IMR-90 (cell line): Measurements from ENCODE around the gene SMAP1. TPM values are rescaled to one million over a fixed set of nuclear protein-coding genes. Genes with fewer than 3 reads are reported as not detected.

Source experiments
- ATAC-seq: fragments of 200-7000 bp; cut with Tn5 transposase; 2 replicates; pipeline ENCODE4 v1.9.1; 2020; ENCODE audit warnings: low read depth, mild to moderate bottlenecking, moderate library complexity
- BruUV-seq: library from RNA; stranded (reverse); fragments of 400-500 nt; replicated peaks from 2 replicates; lab custom pipeline; 2021; lab: Mats Ljungman, UMichigan
- CTCF ChIA-PET: fragments of 300-600 bp; formaldehyde crosslinking; extraction: SDS; loops from one replicate; lab custom pipeline; 2021; ENCODE audit warnings: antibody characterized with exemption; lab: Yijun Ruan, JAX
- POLR2A ChIA-PET: fragments of 300-600 bp; sonication (Branson Sonifier 250); formaldehyde crosslinking; loops from one replicate; lab custom pipeline; 2022; ENCODE audit warnings: antibody characterized with exemption; ENCODE audit not compliant: unreplicated experiment; lab: Charles Lee
- DNase-seq: peaks from one replicate; pipeline ENCODE4 v3.0.0; 2013
- H2AFZ ChIP-seq: replicated peaks from 2 replicates; pipeline ENCODE3; 2013; ENCODE audit warnings: low read length, mild to moderate bottlenecking; ENCODE audit not compliant: poor library complexity
- H2AK5ac ChIP-seq: 2 replicates; pipeline ENCODE4 v1.6.1; 2013; ENCODE audit warnings: low read depth, low read length, inconsistent platforms
- H2AK9ac ChIP-seq: replicated peaks from 2 replicates; pipeline ENCODE3; 2013; ENCODE audit warnings: mild to moderate bottlenecking, low read depth, low read length, moderate library complexity; ENCODE audit not compliant: poor library complexity
- H2BK120ac ChIP-seq: 2 replicates; pipeline ENCODE4 v1.6.1; 2013; ENCODE audit warnings: low read depth, low read length, inconsistent platforms
- H2BK15ac ChIP-seq: 3 replicates; pipeline ENCODE4 v1.6.1; 2013; ENCODE audit warnings: low read depth, low read length, inconsistent platforms
- H2BK20ac ChIP-seq: 2 replicates; pipeline ENCODE4 v1.6.1; 2013; ENCODE audit warnings: low read depth, mild to moderate bottlenecking, inconsistent platforms, low read length, moderate library complexity
- H2BK5ac ChIP-seq: 2 replicates; pipeline ENCODE4 v1.6.1; 2013; ENCODE audit warnings: mild to moderate bottlenecking, low read depth, low read length, inconsistent platforms; ENCODE audit not compliant: poor library complexity, severe bottlenecking
- H3K14ac ChIP-seq: replicated peaks from 2 replicates; pipeline ENCODE4 v1.6.1; 2013; ENCODE audit warnings: low read depth, low read length, inconsistent platforms
- H3K18ac ChIP-seq: 2 replicates; pipeline ENCODE4 v1.6.1; 2013; ENCODE audit warnings: low read depth, low read length, control low read depth
- H3K23ac ChIP-seq: 2 replicates; pipeline ENCODE4 v1.6.1; 2013; ENCODE audit warnings: low read depth, low read length, inconsistent platforms
- H3K27ac ChIP-seq: 2 replicates; pipeline ENCODE4 v1.5.1; 2013; ENCODE audit warnings: mild to moderate bottlenecking, control low read depth, low read length; ENCODE audit not compliant: insufficient read depth
- H3K27me3 ChIP-seq: 2 replicates; pipeline ENCODE4 v1.6.1; 2013; ENCODE audit warnings: low read length; ENCODE audit not compliant: control insufficient read depth, insufficient read depth
- H3K36me3 ChIP-seq: 2 replicates; pipeline ENCODE4 v1.6.1; 2013; ENCODE audit warnings: low read length, mixed read lengths; ENCODE audit not compliant: control insufficient read depth, insufficient read depth
- H3K4ac ChIP-seq: 2 replicates; pipeline ENCODE4 v1.6.1; 2013; ENCODE audit warnings: low read depth, low read length, inconsistent platforms
- H3K4me1 ChIP-seq: 2 replicates; pipeline ENCODE4 v1.6.1; 2013; ENCODE audit warnings: low read length, mixed read lengths; ENCODE audit not compliant: control insufficient read depth, insufficient read depth
- H3K4me2 ChIP-seq: 2 replicates; pipeline ENCODE4 v1.6.1; 2013; ENCODE audit warnings: low read depth, mild to moderate bottlenecking, control low read depth, low read length, moderate library complexity
- H3K4me3 ChIP-seq: 2 replicates; pipeline ENCODE4 v1.5.1; 2013; ENCODE audit warnings: low read depth, mild to moderate bottlenecking, control low read depth, low read length, moderate library complexity; ENCODE audit not compliant: insufficient read depth
- H3K56ac ChIP-seq: 2 replicates; pipeline ENCODE4 v1.6.1; 2013; ENCODE audit warnings: low read length, inconsistent platforms; ENCODE audit not compliant: insufficient read depth; ENCODE audit errors: extremely low read depth
- H3K79me1 ChIP-seq, 2 experiments: 2 replicates each; pipeline ENCODE4 v1.6.1; 2013; ENCODE audit warnings: low read length in 2 of 2, inconsistent platforms in 1 of 2, low read depth in 1 of 2
- H3K9ac ChIP-seq: 2 replicates; pipeline ENCODE4 v1.6.1; 2013; ENCODE audit warnings: low read depth, low read length, control low read depth
- H3K9me1 ChIP-seq: 2 replicates; pipeline ENCODE4 v1.6.1; 2013; ENCODE audit warnings: low read length, inconsistent platforms; ENCODE audit not compliant: insufficient read depth
- H3K9me3 ChIP-seq: 2 replicates; pipeline ENCODE4 v1.6.1; 2013; ENCODE audit warnings: low read length; ENCODE audit not compliant: control insufficient read depth, insufficient read depth
- H4K20me1 ChIP-seq: 2 replicates; pipeline ENCODE4 v1.6.1; 2013; ENCODE audit warnings: low read length, inconsistent platforms; ENCODE audit not compliant: insufficient read depth
- H4K5ac ChIP-seq: 2 replicates; pipeline ENCODE4 v1.6.1; 2013; ENCODE audit warnings: mild to moderate bottlenecking, low read depth, low read length, control low read depth
- H4K8ac ChIP-seq, 2 experiments: 2 replicates each; pipeline ENCODE4 v1.6.1; 2013; ENCODE audit warnings: low read depth in 2 of 2, low read length in 2 of 2, control low read depth in 1 of 2, inconsistent platforms in 1 of 2
- H4K91ac ChIP-seq: 2 replicates; pipeline ENCODE4 v1.6.1; 2013; ENCODE audit warnings: low read depth, low read length, inconsistent platforms; ENCODE audit not compliant: insufficient read depth
- BHLHE40 ChIP-seq: fragments of 150-350 bp; IDR thresholded peaks from 2 replicates; pipeline ENCODE4 v1.6.1; 2016; ENCODE audit warnings: mild to moderate bottlenecking, low read depth, low read length
- CEBPB ChIP-seq: IDR thresholded peaks from 2 replicates; pipeline ENCODE4 v1.6.1; 2012; ENCODE audit warnings: low read depth, low read length, improper control_type of control experiment
- CHD1 ChIP-seq: IDR thresholded peaks from 2 replicates; pipeline ENCODE4 v1.6.1; 2012; ENCODE audit warnings: low read depth, low read length, improper control_type of control experiment
- FOS ChIP-seq: fragments of 150-350 bp; IDR thresholded peaks from 2 replicates; pipeline ENCODE4 v1.6.1; 2016; ENCODE audit warnings: low read depth, low read length
- MAFK ChIP-seq: IDR thresholded peaks from 2 replicates; pipeline ENCODE4 v1.6.1; 2012; ENCODE audit warnings: low read depth, low read length, improper control_type of control experiment
- MAZ ChIP-seq: IDR thresholded peaks from 2 replicates; pipeline ENCODE4 v1.6.1; 2012; ENCODE audit warnings: low read depth, mild to moderate bottlenecking, low read length, improper control_type of control experiment, moderate library complexity, borderline replicate concordance
- MXI1 ChIP-seq: IDR thresholded peaks from 2 replicates; pipeline ENCODE4 v1.6.1; 2012; ENCODE audit warnings: low read depth, mild to moderate bottlenecking, low read length, moderate library complexity, borderline replicate concordance
- NFE2L2 ChIP-seq: fragments of 150-350 bp; IDR thresholded peaks from 2 replicates; pipeline ENCODE4 v1.6.1; 2016; ENCODE audit warnings: low read depth, mild to moderate bottlenecking, low read length
- POLR2A ChIP-seq: IDR thresholded peaks from 2 replicates; pipeline ENCODE4 v1.6.1; 2012; ENCODE audit warnings: mild to moderate bottlenecking, low read depth, low read length
- RAD21 ChIP-seq: IDR thresholded peaks from 2 replicates; pipeline ENCODE4 v1.6.1; 2012; ENCODE audit warnings: low read length, improper control_type of control experiment
- RCOR1 ChIP-seq: IDR thresholded peaks from 2 replicates; pipeline ENCODE4 v1.6.1; 2012; ENCODE audit warnings: mild to moderate bottlenecking, low read length, improper control_type of control experiment; ENCODE audit not compliant: insufficient replicate concordance
- RFX5 ChIP-seq: IDR thresholded peaks from 2 replicates; pipeline ENCODE4 v1.8.0; 2012; ENCODE audit warnings: low read depth, mild to moderate bottlenecking, low read length, moderate library complexity
- SMC3 ChIP-seq: fragments of 150-350 bp; IDR thresholded peaks from 2 replicates; pipeline ENCODE4 v1.6.1; 2016; ENCODE audit warnings: low read depth, mild to moderate bottlenecking, antibody characterized with exemption, low read length, moderate library complexity
- WGBS, 2 experiments: methylation state at CpG; one replicate each; pipeline versions ENCODE4 v1.1.5 to v1.1.7; 2013; ENCODE audit warnings: missing lambda C conversion rate in 2 of 2; ENCODE audit not compliant: insufficient read length in 1 of 2; ENCODE audit errors: extremely low coverage in 2 of 2; 5-methylcytosine and 5-hydroxymethylcytosine counted together
- dilution Hi-C: fragments of 300-500 bp; cut with HindIII; formaldehyde crosslinking; loops from one replicate; pipeline ENCODE4 v1.14.3; 2018; ENCODE audit warnings: low sequenced_read_pairs; ENCODE audit not compliant: unreplicated experiment
- in situ Hi-C: fragments of 300-500 bp; cut with MboI; formaldehyde crosslinking; loops from 3 replicates; pipeline ENCODE4 v1.14.3; 2019; ENCODE audit warnings: low sequenced_read_pairs, inconsistent platforms, mixed read lengths
- intact Hi-C: fragments of 100-400 bp; cut with micrococcal nuclease; formaldehyde crosslinking; loops from 2 replicates; pipeline ENCODE4 v1.10.0; 2022
- polyA plus RNA-seq, 3 experiments: library from polyadenylated mRNA; depleted of rRNA; stranded (reverse); fragments of >200 nt; gene quantifications; 2 replicates each; pipeline ENCODE4 v1.2.3, GENCODE V29; 2012; ENCODE audit warnings: low replicate concordance in 1 of 3
- total RNA-seq: library from RNA; depleted of rRNA; stranded (reverse); fragments of >200 nt; gene quantifications from 2 replicates; pipeline ENCODE4 v1.2.3, GENCODE V29; 2012
- TF ChIP-seq, protein P1 (sequence below): conservative IDR thresholded peaks from 2 replicates; pipeline ENCODE4 v1.5.1; 2012; ENCODE audit warnings: mild to moderate bottlenecking, low read depth, low read length, improper control_type of control experiment
- TF ChIP-seq, protein P2 (sequence below): fragments of 150-350 bp; IDR thresholded peaks from 2 replicates; pipeline ENCODE4 v1.6.1; 2016; ENCODE audit warnings: low read depth, mild to moderate bottlenecking, low read length, moderate library complexity, borderline replicate concordance
- TF ChIP-seq, protein P3 (sequence below): fragments of 150-350 bp; IDR thresholded peaks from 2 replicates; pipeline ENCODE4 v1.6.1; 2017; ENCODE audit warnings: mild to moderate bottlenecking, antibody characterized with exemption, low read length, low read depth

The SMAP1 gene
- total and polyA plus RNA-seq, 2 of the 4 experiments (the other 2 are of a cell fraction) = 14.8 to 16.7 TPM

DNA sequence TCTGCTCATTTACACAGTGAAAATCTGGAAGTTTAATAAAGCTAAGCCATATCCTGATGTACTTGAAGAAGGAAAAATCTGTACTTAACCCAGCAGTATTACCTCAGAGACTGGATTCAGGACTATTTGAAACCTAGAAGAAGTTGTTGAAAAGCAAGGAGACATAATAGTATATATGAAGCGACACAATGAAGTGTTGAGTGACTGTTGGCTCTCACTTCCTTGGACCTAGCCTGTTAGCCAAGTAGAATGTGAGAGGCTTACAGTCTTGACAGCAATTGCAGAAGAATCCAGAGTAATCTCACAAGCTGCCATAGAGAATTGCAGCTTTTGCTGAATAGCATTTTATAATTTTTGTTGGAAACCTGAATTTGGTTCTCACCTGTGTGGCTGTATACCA lies 26.7 kb downstream of the SMAP1 start:
- Histone ChIP-seq H4K20me1 (peaks cover 16% of the 10 kb centered on the region; the same call in 1 of the 2 replicates), H3K9me3 (no peaks in the 10 kb centered on the region), H3K23ac (no peak overlapping the region), H3K14ac (no peak overlapping the region), H2AFZ (no peak overlapping the region), H3K79me1 (peaks cover 9% of the 10 kb centered on the region in 2 experiments; a peak in 3 of 4 replicates), H3K4me2 (no peak overlapping the region), H3K4ac (no peak overlapping the region), H3K18ac (no peak overlapping the region), H3K27me3 (no peaks in the 10 kb centered on the region), H2AK9ac (no peak overlapping the region), H4K8ac (no peak overlapping the region), H2AK5ac (no peak overlapping the region), H2BK120ac (no peak overlapping the region), H2BK20ac (no peak overlapping the region), H3K4me3 (no peak overlapping the region), H3K9me1 (no peaks in the 10 kb centered on the region), H2BK5ac (no peak overlapping the region), H3K56ac (no peak overlapping the region), H4K91ac (no peak overlapping the region), H2BK15ac (no peak overlapping the region), H3K4me1 (no peaks in the 10 kb centered on the region), H3K27ac (no peak overlapping the region), H3K9ac (no peak overlapping the region), H4K5ac (no peak overlapping the region), H3K36me3 (no peaks in the 10 kb centered on the region)
- POLR2A ChIA-PET = no interaction called here
- intact Hi-C loops (no loop called here), in situ Hi-C loops (loop anchor here (25.0 kb wide), 2 partner anchors 382 to 482 kb away; partner anchors contain the start of gene COL9A1), dilution Hi-C loops (no loop called here)
- no peak for DNase-seq
- TF ChIP-seq MXI1 (no peak), FOS (no peak), NFE2L2 (no peak), RAD21 (no peak), POLR2A (no peak), SMC3 (no peak), CEBPB (no peak), BHLHE40 (no peak), MAFK (no peak), RCOR1 (no peak), CHD1 (no peak), MAZ (no peak), RFX5 (no peak)
- TF ChIP-seq, protein P1, sequence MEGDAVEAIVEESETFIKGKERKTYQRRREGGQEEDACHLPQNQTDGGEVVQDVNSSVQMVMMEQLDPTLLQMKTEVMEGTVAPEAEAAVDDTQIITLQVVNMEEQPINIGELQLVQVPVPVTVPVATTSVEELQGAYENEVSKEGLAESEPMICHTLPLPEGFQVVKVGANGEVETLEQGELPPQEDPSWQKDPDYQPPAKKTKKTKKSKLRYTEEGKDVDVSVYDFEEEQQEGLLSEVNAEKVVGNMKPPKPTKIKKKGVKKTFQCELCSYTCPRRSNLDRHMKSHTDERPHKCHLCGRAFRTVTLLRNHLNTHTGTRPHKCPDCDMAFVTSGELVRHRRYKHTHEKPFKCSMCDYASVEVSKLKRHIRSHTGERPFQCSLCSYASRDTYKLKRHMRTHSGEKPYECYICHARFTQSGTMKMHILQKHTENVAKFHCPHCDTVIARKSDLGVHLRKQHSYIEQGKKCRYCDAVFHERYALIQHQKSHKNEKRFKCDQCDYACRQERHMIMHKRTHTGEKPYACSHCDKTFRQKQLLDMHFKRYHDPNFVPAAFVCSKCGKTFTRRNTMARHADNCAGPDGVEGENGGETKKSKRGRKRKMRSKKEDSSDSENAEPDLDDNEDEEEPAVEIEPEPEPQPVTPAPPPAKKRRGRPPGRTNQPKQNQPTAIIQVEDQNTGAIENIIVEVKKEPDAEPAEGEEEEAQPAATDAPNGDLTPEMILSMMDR = no peak
- TF ChIP-seq, protein P2, sequence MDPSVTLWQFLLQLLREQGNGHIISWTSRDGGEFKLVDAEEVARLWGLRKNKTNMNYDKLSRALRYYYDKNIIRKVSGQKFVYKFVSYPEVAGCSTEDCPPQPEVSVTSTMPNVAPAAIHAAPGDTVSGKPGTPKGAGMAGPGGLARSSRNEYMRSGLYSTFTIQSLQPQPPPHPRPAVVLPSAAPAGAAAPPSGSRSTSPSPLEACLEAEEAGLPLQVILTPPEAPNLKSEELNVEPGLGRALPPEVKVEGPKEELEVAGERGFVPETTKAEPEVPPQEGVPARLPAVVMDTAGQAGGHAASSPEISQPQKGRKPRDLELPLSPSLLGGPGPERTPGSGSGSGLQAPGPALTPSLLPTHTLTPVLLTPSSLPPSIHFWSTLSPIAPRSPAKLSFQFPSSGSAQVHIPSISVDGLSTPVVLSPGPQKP = no peak
- TF ChIP-seq, protein P3, sequence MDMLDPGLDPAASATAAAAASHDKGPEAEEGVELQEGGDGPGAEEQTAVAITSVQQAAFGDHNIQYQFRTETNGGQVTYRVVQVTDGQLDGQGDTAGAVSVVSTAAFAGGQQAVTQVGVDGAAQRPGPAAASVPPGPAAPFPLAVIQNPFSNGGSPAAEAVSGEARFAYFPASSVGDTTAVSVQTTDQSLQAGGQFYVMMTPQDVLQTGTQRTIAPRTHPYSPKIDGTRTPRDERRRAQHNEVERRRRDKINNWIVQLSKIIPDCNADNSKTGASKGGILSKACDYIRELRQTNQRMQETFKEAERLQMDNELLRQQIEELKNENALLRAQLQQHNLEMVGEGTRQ = no peak
- no peak for ATAC-seq
- WGBS, 2 experiments = 100% methylated on average over 1 of the region's 1 CpG; no CpG with 5 or more reads in 1 of the 2 experiments
- BruUV-seq = no TSS peak
- CTCF ChIA-PET = interaction anchor here (0.9 kb wide), 1 partner anchor 190 kb away, joined by 3 read pairs; no protein-coding TSS in a partner anchor
